Transverse colon (tissue), 4 donors: ENCODE data around the gene COG5. TPM values are rescaled to one million over a fixed set of nuclear protein-coding genes. Genes with fewer than 3 reads are reported as not detected.

Experiments used
- DNase-seq: peaks from one replicate; pipeline ENCODE4 v3.0.0-alpha.2; 2019
- H3K27ac ChIP-seq, 4 donors: fragments of 200-600 bp; sonication (generic); 2 replicates each; pipeline ENCODE4 v1.5.1; 2016 to 2018; ENCODE audit warnings: inconsistent platforms in 4 of 4
- H3K27me3 ChIP-seq: fragments of 200-600 bp; sonication (generic); 2 replicates; pipeline ENCODE4 v1.5.1; 2017; ENCODE audit warnings: inconsistent platforms
- H3K36me3 ChIP-seq, 4 donors: fragments of 200-600 bp; sonication (generic); 2 replicates each; pipeline ENCODE4 v1.5.1; 2017 to 2019; ENCODE audit warnings: inconsistent platforms in 4 of 4
- H3K4me1 ChIP-seq, 4 donors: fragments of 200-600 bp; sonication (generic); 2 replicates each; pipeline ENCODE4 v1.5.1; 2017 to 2020; ENCODE audit warnings: inconsistent platforms in 4 of 4
- H3K4me3 ChIP-seq, 4 donors: fragments of 200-600 bp; sonication (generic); 1 replicate in 1 of 4; 2 replicates in 3 of 4; pipeline versions ENCODE4 v1.5.1 to v1.6.1; 2017 to 2019; ENCODE audit warnings: inconsistent platforms in 4 of 4
- H3K9me3 ChIP-seq, 2 donors: fragments of 200-600 bp; sonication (generic); 2 replicates each; pipeline ENCODE4 v1.5.1; 2017 to 2019; ENCODE audit warnings: inconsistent platforms in 2 of 2
- CTCF ChIP-seq, 5 experiments: fragments of 200-600 bp in 3 of 5; fragments of 450-650 bp in 2 of 5; sonication (generic) in 3 of 5; IDR thresholded peaks; 1 replicate in 2 of 5; 2 replicates in 3 of 5; pipeline ENCODE4 v1.5.1; 2016 to 2017; ENCODE audit warnings: antibody characterized with exemption in 5 of 5, inconsistent platforms in 3 of 5, mild to moderate bottlenecking in 2 of 5, moderate library complexity in 1 of 5
- EP300 ChIP-seq: sonication (generic); formaldehyde crosslinking; IDR thresholded peaks from one replicate; pipeline ENCODE4 v1.6.1; 2017; ENCODE audit warnings: antibody characterized with exemption, low read depth
- POLR2A ChIP-seq: fragments of 450-650 bp; IDR thresholded peaks from one replicate; pipeline ENCODE4 v1.6.1; 2016; ENCODE audit warnings: antibody characterized with exemption, mild to moderate bottlenecking, moderate library complexity
- POLR2AphosphoS5 ChIP-seq, 3 donors: sonication (generic); formaldehyde crosslinking; IDR thresholded peaks; one replicate each; pipeline ENCODE4 v1.6.1; 2016; ENCODE audit warnings: antibody characterized with exemption in 3 of 3
- WGBS, 2 donors: methylation state at CpG; one replicate each; pipeline ENCODE4 v1.1.5; 2018; ENCODE audit warnings: low coverage in 1 of 2; 5-methylcytosine and 5-hydroxymethylcytosine counted together
- in situ Hi-C, 4 donors: fragments of 200-750 bp; cut with MboI; loops; one replicate each; pipeline versions ENCODE4 v1.15.0 to v1.15.1; 2017; ENCODE audit warnings: low sequenced_read_pairs in 3 of 4, low pct_ligation_motif_present in 1 of 4, low pct_unique_long_range_greater_than_20kb in 1 of 4
- intact Hi-C: fragments of 100-400 bp; cut with DNase I; formaldehyde crosslinking; loops from one replicate; pipeline ENCODE4 v1.15.1; 2023; ENCODE audit warnings: low total_unique reads
- total RNA-seq, 4 donors: library from RNA; depleted of rRNA; stranded (reverse); fragments of >200 nt; gene quantifications; one replicate each; pipeline ENCODE4 v1.1.0, GENCODE V29; 2016

Gene COG5
- total RNA-seq, 4 donors from 2014 or later: 15.7 to 48.2 (median 35.7) TPM

- Histone ChIP-seq H3K27ac (no peak overlapping the region), H3K9me3 (no peaks in the 10 kb centered on the region), H3K27me3 (no peaks in the 10 kb centered on the region), H3K36me3 (no peaks in the 10 kb centered on the region), H3K4me1 (peaks cover 0 to 18% (median 0%) of the 10 kb centered on the region in 4 donors), H3K4me3 (no peak overlapping the region)
- intact Hi-C loops: no loop called here
- TF ChIP-seq POLR2A (no peak), CTCF (IDR thresholded peaks at IDR 0.05) (no peak), EP300 (no peak), POLR2AphosphoS5 (IDR thresholded peaks at IDR 0.05) (no peak)
- WGBS, 2 donors: 98 to 100% methylated on average over 2 of the region's 2 CpGs
- no peak for DNase-seq
- in situ Hi-C loops: no loop called here
Measured at GRCh38 chr7:107492875-107493274, 70.8 kb downstream of the COG5 start.

DNA sequence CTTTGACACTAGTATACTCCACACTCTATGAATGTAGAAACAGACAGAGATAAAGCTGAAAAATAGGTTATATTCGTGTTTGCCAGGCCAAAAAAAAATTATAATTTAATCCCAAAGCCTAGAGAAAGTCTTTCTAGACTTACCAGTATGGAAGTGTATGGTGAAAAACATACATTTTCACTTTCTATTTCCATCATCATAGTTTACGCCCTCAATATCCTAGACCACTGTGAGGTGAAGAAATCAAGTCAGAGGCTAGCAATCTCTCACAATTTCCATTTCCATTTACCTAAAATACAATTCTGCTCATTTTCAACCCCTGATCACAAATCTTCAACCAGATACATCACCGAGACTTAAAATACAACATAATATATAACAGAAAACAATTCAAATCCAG, 77.7 kb downstream of the COG5 start:
- 88 to 93% methylated on average over 3 of the region's 3 CpGs for WGBS, 2 donors
- no peaks in the 10 kb centered on the region for H3K36me3 ChIP-seq
- H3K4me1 ChIP-seq: no peaks in the 10 kb centered on the region
- H3K27me3 ChIP-seq: no peaks in the 10 kb centered on the region
- intact Hi-C loops: no loop called here
- H3K27ac ChIP-seq: no peak overlapping the region
- no peak for DNase-seq
- in situ Hi-C loops: no loop called here
- no peak for TF ChIP-seq EP300
- no peak for TF ChIP-seq CTCF (IDR thresholded peaks at IDR 0.05)
- no peak for TF ChIP-seq POLR2AphosphoS5 (IDR thresholded peaks at IDR 0.05)
- TF ChIP-seq POLR2A: no peak
- H3K9me3 ChIP-seq: no peaks in the 10 kb centered on the region
- no peak overlapping the region for H3K4me3 ChIP-seq

- TF ChIP-seq CTCF (IDR thresholded peaks at IDR 0.05): no peak
- H3K9me3 ChIP-seq: no peaks in the 10 kb centered on the region
- no peak for DNase-seq
- no peaks in the 10 kb centered on the region for H3K27me3 ChIP-seq
- WGBS, 2 donors: 95 to 100% methylated on average over 1 of the region's 1 CpG
- no peak overlapping the region for H3K27ac ChIP-seq
- in situ Hi-C loops (no loop called here), intact Hi-C loops (no loop called here)
- no peaks in the 10 kb centered on the region for H3K36me3 ChIP-seq
- no peaks in the 10 kb centered on the region for H3K4me1 ChIP-seq
- no peak overlapping the region for H3K4me3 ChIP-seq
Measured at GRCh38 chr7:107482571-107482970, 81.1 kb downstream of the COG5 start.

- no peak overlapping the region for H3K4me3 ChIP-seq
- H3K27ac ChIP-seq: no peak overlapping the region
- TF ChIP-seq CTCF (IDR thresholded peaks at IDR 0.05) (no peak), POLR2AphosphoS5 (IDR thresholded peaks at IDR 0.05) (no peak), POLR2A (no peak), EP300 (no peak)
- no peaks in the 10 kb centered on the region for H3K9me3 ChIP-seq
- in situ Hi-C loops (no loop called here), intact Hi-C loops (no loop called here)
- H3K27me3 ChIP-seq: no peaks in the 10 kb centered on the region
- DNase-seq: no peak
- no peaks in the 10 kb centered on the region for H3K4me1 ChIP-seq
- WGBS, 2 donors: 93% methylated on average over 3 of the region's 3 CpGs
- no peaks in the 10 kb centered on the region for H3K36me3 ChIP-seq
Measured at GRCh38 chr7:107480932-107481331, 82.8 kb downstream of the COG5 start.
